HCT116 (cell line): ENCODE data around the gene CRACDL.
"Not testable (repeated sequence)": the region's sequence is repeated elsewhere in the genome, so short reads cannot be mapped to it uniquely, and the experiment has no call there.

Experiments
- CTCF ChIP-seq, 3 experiments: fragments of 200-600 bp in 1 of 3; sonication (generic) in 1 of 3; IDR thresholded peaks in 2 of 3; conservative IDR thresholded peaks in 1 of 3; 2 replicates each; pipeline ENCODE4 v1.5.1; 2012 to 2017; ENCODE audit warnings: low read depth in 2 of 3, low read length in 2 of 3, antibody characterized with exemption in 1 of 3, borderline replicate concordance in 1 of 3, control low read depth in 1 of 3, mild to moderate bottlenecking in 1 of 3, mixed read lengths in 1 of 3, mixed run types in 1 of 3, moderate library complexity in 1 of 3; ENCODE audit not compliant: insufficient read depth in 1 of 3
- EGR1 ChIP-seq: IDR thresholded peaks from 2 replicates; pipeline ENCODE4 v1.6.1; 2012; ENCODE audit warnings: low read depth
- EZH2 ChIP-seq: fragments of 200-600 bp; sonication (generic); IDR thresholded peaks from 2 replicates; pipeline ENCODE4 v1.6.1; 2017; ENCODE audit warnings: antibody characterized with exemption, mixed run types
- EZH2phosphoT487 ChIP-seq: fragments of 200-600 bp; IDR thresholded peaks from 2 replicates; pipeline ENCODE4 v1.6.1; 2018; ENCODE audit warnings: antibody characterized with exemption, borderline replicate concordance
- MAX ChIP-seq: IDR thresholded peaks from 2 replicates; pipeline ENCODE4 v1.6.1; 2012
- POLR2A ChIP-seq: IDR thresholded peaks from 2 replicates; pipeline ENCODE4 v1.7.0; 2011; ENCODE audit warnings: borderline replicate concordance; ENCODE audit not compliant: insufficient read depth, insufficient read length; ENCODE audit errors: extremely low read depth
- POLR2AphosphoS5 ChIP-seq: IDR thresholded peaks from 2 replicates; pipeline ENCODE4 v1.6.1; 2011; ENCODE audit warnings: mild to moderate bottlenecking, low read depth, low read length, moderate library complexity
- RAD21 ChIP-seq: IDR thresholded peaks from 2 replicates; pipeline ENCODE4 v1.6.1; 2012; ENCODE audit warnings: low read depth, mild to moderate bottlenecking
- REST ChIP-seq: IDR thresholded peaks from 2 replicates; pipeline ENCODE4 v1.6.1; 2012; ENCODE audit warnings: low read depth
- SP1 ChIP-seq: IDR thresholded peaks from 2 replicates; pipeline ENCODE4 v1.6.1; 2012; ENCODE audit warnings: low read depth
- YY1 ChIP-seq: IDR thresholded peaks from 2 replicates; pipeline ENCODE4 v1.6.1; 2011; ENCODE audit warnings: low read length, low read depth, moderate library complexity, mild to moderate bottlenecking; ENCODE audit not compliant: insufficient replicate concordance; ENCODE audit errors: extremely low read depth
- ZNF274 ChIP-seq: fragments of 200-500 bp; sonication (Bioruptor generic); IDR thresholded peaks from 2 replicates; pipeline ENCODE4 v1.6.1; 2014; ENCODE audit warnings: mild to moderate bottlenecking, low read depth, low read length, inconsistent platforms

- TF ChIP-seq POLR2AphosphoS5; MAX; CTCF (IDR thresholded peaks at IDR 0.05 in 2 of 3, conservative IDR thresholded peaks at IDR 0.05 in 1 of 3; ENCODE audit: borderline replicate concordance in 1 of 3, insufficient read depth in 1 of 3, low read depth in 2 of 3, low read length in 2 of 3); POLR2A; RAD21; YY1; SP1; ZNF274; REST; EZH2phosphoT487; EGR1; EZH2: not testable (repeated sequence)
These were observed 36.3 kb downstream of the CRACDL start for GRCh38 chr2:98899703-98900078.
